CD14-positive monocyte (primary cell): Measurements from ENCODE around the gene STXBP5. TPM values are rescaled to one million over a fixed set of nuclear protein-coding genes. Genes with fewer than 3 reads are reported as not detected.
A peak's percentile ranks its signal among the peaks of the same experiment; 100 is the strongest.

ENCODE experiments used
- DNase-seq, 3 donors: peaks; one replicate each; pipeline ENCODE4 v3.0.0-alpha.2; 2011 to 2022
- H2AFZ ChIP-seq: 2 replicates; pipeline ENCODE4 v1.6.0; 2012; ENCODE audit warnings: mild to moderate bottlenecking, low read depth, low read length, inconsistent platforms; ENCODE audit not compliant: insufficient read depth, poor library complexity, severe bottlenecking
- H3K27ac ChIP-seq, 2 donors: 1 replicate in 1 of 2; 2 replicates in 1 of 2; pipeline ENCODE4 v1.5.1; 2012 to 2013; ENCODE audit warnings: low read length in 2 of 2, control low read depth in 1 of 2, inconsistent platforms in 1 of 2, low read depth in 1 of 2, mild to moderate bottlenecking in 1 of 2
- H3K27me3 ChIP-seq, 2 donors: one replicate each; pipeline versions ENCODE4 v1.6.0 to v1.6.1; 2011 to 2013; ENCODE audit warnings: low read length in 2 of 2; ENCODE audit not compliant: control insufficient read depth in 2 of 2, insufficient read depth in 2 of 2
- H3K36me3 ChIP-seq, 2 donors: replicated peaks in 1 of 2; 1 replicate in 1 of 2; 2 replicates in 1 of 2; pipeline versions ENCODE4 v1.5.1 to v1.6.1; 2012 to 2013; ENCODE audit warnings: low read length in 2 of 2, control low read depth in 1 of 2, inconsistent platforms in 1 of 2, mild to moderate bottlenecking in 1 of 2; ENCODE audit not compliant: insufficient read depth in 2 of 2, control insufficient read depth in 1 of 2
- H3K4me1 ChIP-seq, 2 donors: 1 replicate in 1 of 2; 2 replicates in 1 of 2; pipeline versions ENCODE4 v1.5.1 to v1.6.1; 2012 to 2013; ENCODE audit warnings: low read length in 2 of 2, control low read depth in 1 of 2, inconsistent platforms in 1 of 2, mild to moderate bottlenecking in 1 of 2, moderate library complexity in 1 of 2; ENCODE audit not compliant: insufficient read depth in 2 of 2, control insufficient read depth in 1 of 2
- H3K4me2 ChIP-seq: replicated peaks from 2 replicates; pipeline ENCODE3; 2012; ENCODE audit warnings: low read length, moderate library complexity, mild to moderate bottlenecking; ENCODE audit not compliant: poor library complexity, severe bottlenecking; ENCODE audit errors: extremely low read depth
- H3K4me3 ChIP-seq, 3 experiments: fragments of 200-600 bp in 1 of 3; sonication (generic) in 1 of 3; replicated peaks in 1 of 3; 1 replicate in 2 of 3; 2 replicates in 1 of 3; pipeline ENCODE4 v1.5.1; 2011 to 2013; ENCODE audit warnings: low read length in 3 of 3, mild to moderate bottlenecking in 3 of 3, control low read depth in 2 of 3, low read depth in 2 of 3, inconsistent platforms in 1 of 3, moderate library complexity in 1 of 3
- H3K79me2 ChIP-seq: 2 replicates; pipeline ENCODE4 v1.6.0; 2012; ENCODE audit warnings: mild to moderate bottlenecking, control low read depth, inconsistent platforms, low read length, moderate library complexity; ENCODE audit not compliant: insufficient read depth
- H3K9ac ChIP-seq: 2 replicates; pipeline ENCODE4 v1.6.0; 2017; ENCODE audit warnings: low read length, mild to moderate bottlenecking; ENCODE audit not compliant: insufficient read depth, poor library complexity, severe bottlenecking
- H3K9me3 ChIP-seq, 2 donors: replicated peaks in 1 of 2; 1 replicate in 1 of 2; 2 replicates in 1 of 2; pipeline versions ENCODE4 v1.5.1 to v1.6.1; 2012 to 2013; ENCODE audit warnings: low read length in 2 of 2, control low read depth in 1 of 2; ENCODE audit not compliant: control insufficient read depth in 1 of 2, insufficient read depth in 1 of 2
- H4K20me1 ChIP-seq: 2 replicates; pipeline ENCODE4 v1.6.0; 2012; ENCODE audit warnings: mild to moderate bottlenecking, low read length, control low read depth, moderate library complexity; ENCODE audit not compliant: insufficient read depth
- H3K27ac Mint-ChIP-seq, 7 donors: one replicate each; pipeline ENCODE4 v1.8.0; 2020; ENCODE audit warnings: mild to moderate bottlenecking in 7 of 7, mixed read lengths in 7 of 7, moderate library complexity in 6 of 7, inconsistent platforms in 2 of 7
- H3K27me3 Mint-ChIP-seq, 3 donors: one replicate each; pipeline ENCODE4 v1.8.0; 2021 to 2022; ENCODE audit warnings: low read depth in 3 of 3, mild to moderate bottlenecking in 3 of 3, mixed read lengths in 3 of 3, moderate library complexity in 3 of 3, inconsistent platforms in 1 of 3
- H3K36me3 Mint-ChIP-seq, 2 donors: one replicate each; pipeline ENCODE4 v1.8.0; 2020; ENCODE audit warnings: mixed read lengths in 2 of 2, inconsistent platforms in 1 of 2, mild to moderate bottlenecking in 1 of 2
- H3K4me1 Mint-ChIP-seq: one replicate; pipeline ENCODE4 v1.8.0; 2020; ENCODE audit warnings: mild to moderate bottlenecking, mixed read lengths
- H3K4me3 Mint-ChIP-seq, 2 donors: one replicate each; pipeline ENCODE4 v1.8.0; 2020; ENCODE audit warnings: mild to moderate bottlenecking in 2 of 2, mixed read lengths in 2 of 2, moderate library complexity in 1 of 2
- H3K9me3 Mint-ChIP-seq, 7 donors: one replicate each; pipeline ENCODE4 v1.8.0; 2020 to 2022; ENCODE audit warnings: mixed read lengths in 7 of 7, mild to moderate bottlenecking in 6 of 7, moderate library complexity in 6 of 7, inconsistent platforms in 2 of 7
- CTCF ChIP-seq: fragments of 200-600 bp; IDR thresholded peaks from one replicate; pipeline ENCODE4 v1.8.0; 2022; ENCODE audit warnings: antibody characterized with exemption, mild to moderate bottlenecking
- WGBS: methylation state at CpG from one replicate; pipeline ENCODE4 v1.1.5; 2013; ENCODE audit warnings: missing lambda C conversion rate; ENCODE audit not compliant: insufficient coverage; 5-methylcytosine and 5-hydroxymethylcytosine counted together
- intact Hi-C, 2 donors: fragments of 100-400 bp; cut with micrococcal nuclease; formaldehyde crosslinking; loops; one replicate each; pipeline versions ENCODE4 v1.15.0 to v1.15.1; 2023
- polyA plus RNA-seq, 3 donors: library from polyadenylated mRNA; depleted of rRNA in 1 of 3; unstranded in 2 of 3; stranded (reverse) in 1 of 3; fragments of 300-500 nt in 2 of 3; fragments of >200 nt in 1 of 3; fragmentation: Illumina TruSeq in 2 of 3; gene quantifications; 1 replicate in 2 of 3; 2 replicates in 1 of 3; pipeline ENCODE4 v1.2.3, GENCODE V29; 2012 to 2021

Gene STXBP5
- polyA plus RNA-seq, 3 donors, result 1.5 to 8.8 (median 2.0) TPM

GRCh38 chr6:147234685-147235084 lies 30.5 kb downstream of the STXBP5 start:
- H3K79me2 ChIP-seq, result peaks cover 10% of the 10 kb centered on the region
- no peaks in the 10 kb centered on the region for H3K4me1 ChIP-seq
- H3K36me3 ChIP-seq, result peaks cover 2 to 21% of the 10 kb centered on the region in 2 donors
- H3K27ac ChIP-seq, result no peak overlapping the region
- no peak overlapping the region for H3K9ac ChIP-seq
- TF ChIP-seq CTCF, result no peak
- no peaks in the 10 kb centered on the region for H4K20me1 ChIP-seq
- no peak overlapping the region for H3K4me2 ChIP-seq
- H3K4me3 Mint-ChIP-seq, result no peak overlapping the region
- H2AFZ ChIP-seq, result no peak overlapping the region
- DNase-seq, result no peak
- H3K27ac Mint-ChIP-seq, result no peak overlapping the region
- no peaks in the 10 kb centered on the region for H3K9me3 ChIP-seq
- no CpG with 5 or more reads among the region's 2 CpGs for WGBS
- H3K27me3 Mint-ChIP-seq, result no peaks in the 10 kb centered on the region
- H3K27me3 ChIP-seq, result no peaks in the 10 kb centered on the region
- H3K9me3 Mint-ChIP-seq, result peaks cover 0 to 1% (median 0%) of the 10 kb centered on the region in 7 donors
- H3K4me3 ChIP-seq, result no peak overlapping the region
- H3K4me1 Mint-ChIP-seq, result no peaks in the 10 kb centered on the region
- intact Hi-C loops, result no loop called here
- peaks cover 28 to 32% of the 10 kb centered on the region in 2 donors for H3K36me3 Mint-ChIP-seq

GRCh38 chr6:147238164-147238563 lies 33.9 kb downstream of the STXBP5 start:
- no CpG with 5 or more reads among the region's 3 CpGs for WGBS
- Histone ChIP-seq H3K27ac (no peak overlapping the region), H3K9ac (no peak overlapping the region), H3K27me3 (no peaks in the 10 kb centered on the region), H3K4me3 (no peak overlapping the region), H3K4me2 (no peak overlapping the region), H3K36me3 (peaks cover 11 to 49% of the 10 kb centered on the region in 2 donors), H3K9me3 (no peaks in the 10 kb centered on the region), H4K20me1 (no peaks in the 10 kb centered on the region), H2AFZ (no peak overlapping the region), H3K4me1 (no peaks in the 10 kb centered on the region), H3K79me2 (no peaks in the 10 kb centered on the region)
- no peak for TF ChIP-seq CTCF
- Mint-ChIP-seq H3K4me1 (no peaks in the 10 kb centered on the region), H3K4me3 (no peak overlapping the region), H3K36me3 (peaks cover 33 to 38% of the 10 kb centered on the region in 2 donors), H3K27ac (peak overlapping the region in 1 of 7 donors; percentile 43), H3K9me3 (peaks cover 0 to 1% (median 0%) of the 10 kb centered on the region in 7 donors), H3K27me3 (no peaks in the 10 kb centered on the region)
- DNase-seq, result no peak
- intact Hi-C loops, result no loop called here
